ENCODE results near the gene DTD1.

Gene DTD1, protein sequence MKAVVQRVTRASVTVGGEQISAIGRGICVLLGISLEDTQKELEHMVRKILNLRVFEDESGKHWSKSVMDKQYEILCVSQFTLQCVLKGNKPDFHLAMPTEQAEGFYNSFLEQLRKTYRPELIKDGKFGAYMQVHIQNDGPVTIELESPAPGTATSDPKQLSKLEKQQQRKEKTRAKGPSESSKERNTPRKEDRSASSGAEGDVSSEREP

DNA sequence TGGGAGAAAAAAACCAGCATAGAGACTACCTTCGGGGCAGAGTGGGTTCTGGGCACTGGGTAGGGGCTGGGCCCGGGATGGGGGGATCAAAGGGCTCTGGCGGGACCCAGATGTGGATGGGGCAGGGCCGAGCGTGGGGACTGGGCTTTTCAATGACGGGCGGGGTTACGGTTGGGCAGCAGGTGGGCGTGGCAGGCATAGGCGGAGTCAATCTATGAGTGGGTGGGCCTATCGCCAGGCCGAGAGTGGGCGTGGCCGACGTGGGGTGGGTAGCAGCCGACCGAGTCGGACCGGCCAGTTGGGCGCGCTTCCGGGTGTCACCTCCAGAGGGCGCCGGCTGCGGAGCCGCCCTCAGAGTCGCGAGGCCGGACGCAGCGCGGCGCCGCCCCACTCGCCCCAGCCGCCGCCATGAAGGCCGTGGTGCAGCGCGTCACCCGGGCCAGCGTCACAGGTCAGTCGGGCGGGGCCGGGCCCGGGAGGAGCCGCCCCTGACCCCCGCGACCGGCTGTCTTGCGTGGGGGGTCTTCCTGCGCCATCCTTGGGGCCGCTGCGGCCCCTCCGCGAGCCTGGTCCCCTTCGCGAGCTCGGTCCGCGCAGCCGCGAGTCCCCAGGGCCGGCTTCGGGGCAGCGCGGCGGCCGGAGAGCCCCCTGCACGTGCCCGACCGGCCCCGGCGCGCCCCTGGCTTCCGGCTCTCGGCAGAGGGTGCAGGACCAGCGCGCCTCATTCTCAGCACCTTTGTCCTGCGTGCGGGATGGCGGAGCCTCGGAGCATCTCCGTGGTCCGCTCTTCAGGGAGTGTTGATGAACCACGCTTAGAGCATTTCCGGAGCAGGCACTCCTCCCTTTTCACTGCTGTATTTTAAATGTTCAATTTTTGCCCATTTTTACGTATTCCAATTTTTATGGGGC is at the start of gene DTD1:
Gene DTD1 (plus strand): TSS at position 390 of the 909 bp plus-strand sequence. CDS start 19 bp downstream, at position 409.
- peak; percentile 94 for DNase-seq (ENCODE audit: low spot score)

DNA sequence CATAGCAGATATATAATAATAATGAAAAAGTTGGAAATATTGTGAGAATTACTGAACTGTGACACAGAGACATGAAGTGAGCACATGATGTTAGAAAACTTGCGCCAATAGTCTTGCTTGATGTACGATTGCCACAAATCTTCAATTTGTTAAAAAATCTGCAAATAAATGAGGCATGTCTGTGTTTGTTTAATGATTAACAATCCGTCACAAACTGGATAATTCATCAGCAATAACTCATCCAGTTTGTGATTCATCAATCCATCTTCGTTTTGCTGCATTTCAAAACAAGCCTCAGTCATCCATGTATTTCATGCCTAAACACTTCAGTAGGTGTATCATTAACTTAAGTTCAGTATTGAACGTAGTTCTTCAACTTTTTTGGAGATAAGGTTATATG is 46.1 kb upstream of the DTD1 start:
- no peak for DNase-seq (ENCODE audit: low spot score)

- no peak for DNase-seq (ENCODE audit: low spot score)
These were observed 44.6 kb upstream of the DTD1 start for GRCh38 chr20:18543216-18543615.

GRCh38 chr20:18543932-18544331 is 43.9 kb upstream of the DTD1 start:
- no peak for DNase-seq (ENCODE audit: low spot score)

DNA sequence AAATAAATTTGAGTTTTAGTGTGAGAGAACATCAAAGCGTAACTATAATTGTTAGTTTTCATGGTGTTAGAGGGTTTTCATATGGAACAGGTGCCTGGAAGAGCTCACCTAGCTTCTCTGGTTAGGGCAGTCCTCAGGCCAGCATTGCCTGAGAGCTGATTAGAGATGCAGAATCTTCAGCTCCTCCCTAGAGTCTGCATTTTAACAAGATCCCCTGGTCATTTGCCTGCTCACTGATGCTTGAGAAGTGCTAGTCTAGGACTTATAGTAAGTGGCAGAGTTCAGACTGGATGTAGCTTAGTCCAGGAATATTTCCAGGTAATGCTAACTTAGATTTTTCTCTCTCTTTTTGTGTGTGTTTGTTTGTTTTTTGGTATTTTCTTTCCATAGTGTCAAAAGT is 42.3 kb upstream of the DTD1 start:
- DNase-seq (ENCODE audit: low spot score), result no peak

DNA sequence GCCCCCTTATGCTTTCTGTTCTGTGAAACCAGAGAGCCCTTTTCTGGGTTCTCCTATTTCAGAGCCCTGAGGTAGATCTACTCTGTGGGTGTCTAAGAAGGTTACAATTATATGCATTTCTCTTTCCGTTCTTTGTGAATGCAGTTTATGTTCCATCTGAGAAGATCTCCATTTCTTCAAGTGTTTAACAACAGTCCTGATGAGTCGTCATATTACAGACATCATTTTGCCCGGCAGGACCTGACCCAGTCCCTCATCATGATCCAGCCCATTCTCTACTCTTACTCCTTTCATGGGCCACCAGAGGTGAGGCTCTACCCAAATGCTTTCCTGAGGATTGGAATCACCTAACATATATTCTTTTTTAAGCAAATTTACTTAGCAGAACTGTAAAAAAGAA is 39.4 kb upstream of the DTD1 start:
- DNase-seq (ENCODE audit: low spot score), result no peak

- DNase-seq (ENCODE audit: low spot score), result no peak
These were observed 34.1 kb upstream of the DTD1 start for GRCh38 chr20:18553746-18554145.

GRCh38 chr20:18566892-18567738 is 20.7 kb upstream of the DTD1 start, which contains the start of gene SMIM26:
Gene SMIM26, plus strand, starts transcription at chr20:18567432. Its CDS starts 47 bp downstream, at chr20:18567479.
- peak; percentile 97 for DNase-seq (ENCODE audit: low spot score)

DNA sequence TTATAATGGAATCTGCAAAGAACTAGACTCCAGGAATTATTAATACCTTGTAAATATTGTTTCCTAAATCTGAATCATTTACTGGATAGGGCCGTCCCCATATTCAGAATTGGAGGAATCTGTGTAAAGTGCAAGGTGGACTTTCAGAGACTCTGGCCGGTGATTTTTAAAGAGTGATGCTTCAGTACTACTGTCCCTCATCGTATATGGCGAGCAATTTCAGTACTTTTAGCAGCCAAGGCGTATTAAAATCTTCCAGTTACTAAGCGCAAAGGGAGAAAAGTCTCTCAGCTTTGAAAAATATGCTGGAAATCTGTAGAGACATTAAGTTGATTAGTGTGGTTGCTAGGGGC is 20.1 kb upstream of the DTD1 start:
- no peak for DNase-seq (ENCODE audit: low spot score)

DNA sequence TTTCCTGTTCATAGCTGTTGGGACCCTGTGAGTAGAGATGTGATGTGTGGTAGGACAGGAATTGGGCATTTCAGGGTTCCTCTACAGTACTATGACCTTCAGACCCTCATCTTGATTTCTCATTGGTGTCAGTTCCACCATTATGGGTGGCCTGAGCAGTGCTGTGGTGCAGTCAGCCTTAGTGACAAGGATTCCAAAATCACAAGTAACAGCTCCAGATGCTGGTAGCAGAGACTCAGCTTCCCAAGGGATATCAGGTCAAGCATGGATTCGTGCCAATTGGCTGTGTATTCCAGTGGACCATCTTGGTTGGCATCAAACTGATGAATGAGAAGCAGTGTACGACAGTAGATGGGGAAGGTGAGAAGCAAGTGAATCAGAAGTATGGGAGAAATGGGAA is 16.8 kb upstream of the DTD1 start:
- no peak for DNase-seq (ENCODE audit: low spot score)

- no peak for DNase-seq (ENCODE audit: low spot score)
These were observed 16.3 kb upstream of the DTD1 start for GRCh38 chr20:18571578-18571977.

DNA sequence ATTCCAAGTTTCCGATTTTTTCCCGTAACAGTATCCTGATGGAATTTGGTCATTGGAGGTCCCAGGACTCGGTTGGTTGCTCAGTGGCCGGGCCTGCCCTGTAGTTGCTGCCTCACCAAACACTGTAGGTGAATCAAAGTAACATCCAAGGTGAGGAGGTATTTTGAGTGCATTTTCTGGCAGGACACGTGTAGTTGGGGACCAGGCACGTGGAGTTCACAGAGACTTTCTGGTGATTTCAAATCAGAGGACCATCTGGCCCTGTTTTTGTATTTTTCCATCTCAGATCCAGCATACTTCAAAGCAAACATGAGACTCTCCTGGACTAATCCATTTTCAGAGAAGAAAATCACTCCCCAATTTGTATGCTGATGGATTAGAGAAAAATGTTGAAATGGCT is 9.9 kb upstream of the DTD1 start:
- no peak for DNase-seq (ENCODE audit: low spot score)

GRCh38 chr20:18578581-18578980 is 9.3 kb upstream of the DTD1 start:
- no peak for DNase-seq (ENCODE audit: low spot score)

GRCh38 chr20:18580012-18580411 is 7.8 kb upstream of the DTD1 start:
- DNase-seq (ENCODE audit: low spot score), result no peak

- DNase-seq (ENCODE audit: low spot score), result no peak
These were observed 2.7 kb upstream of the DTD1 start for GRCh38 chr20:18585134-18585533.

GRCh38 chr20:18588574-18588933 is 700 bp downstream of the DTD1 start:
- no peak for DNase-seq (ENCODE audit: low spot score)

GRCh38 chr20:18589941-18590674 is 2.3 kb downstream of the DTD1 start:
- DNase-seq (ENCODE audit: low spot score), result no peak

GRCh38 chr20:18596270-18596669 is 8.4 kb downstream of the DTD1 start:
- DNase-seq (ENCODE audit: low spot score), result no peak

- no peak for DNase-seq (ENCODE audit: low spot score)
These were observed 21.9 kb downstream of the DTD1 start for GRCh38 chr20:18609741-18610140.

GRCh38 chr20:18611492-18611891 is 23.6 kb downstream of the DTD1 start:
- DNase-seq (ENCODE audit: low spot score), result no peak

DNA sequence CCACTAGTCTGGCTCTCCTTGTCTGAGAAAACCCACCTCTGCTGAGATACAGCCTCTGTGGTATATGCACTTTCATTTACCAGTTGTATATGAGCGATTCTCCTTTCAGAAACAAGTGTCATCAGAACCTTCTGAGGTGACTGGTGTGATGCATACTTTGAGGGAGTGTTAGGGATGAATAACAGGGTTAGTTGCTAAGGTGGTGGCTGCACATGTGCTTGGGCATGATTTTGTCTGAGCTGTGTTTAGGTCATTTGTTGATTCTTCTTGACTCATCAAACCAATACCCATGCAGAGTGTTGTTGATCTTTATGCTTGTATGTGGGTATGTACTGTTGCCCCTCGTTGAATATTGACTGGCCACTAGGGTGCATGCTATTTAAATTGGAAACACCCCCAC is 25.7 kb downstream of the DTD1 start:
- no peak for DNase-seq (ENCODE audit: low spot score)

DNA sequence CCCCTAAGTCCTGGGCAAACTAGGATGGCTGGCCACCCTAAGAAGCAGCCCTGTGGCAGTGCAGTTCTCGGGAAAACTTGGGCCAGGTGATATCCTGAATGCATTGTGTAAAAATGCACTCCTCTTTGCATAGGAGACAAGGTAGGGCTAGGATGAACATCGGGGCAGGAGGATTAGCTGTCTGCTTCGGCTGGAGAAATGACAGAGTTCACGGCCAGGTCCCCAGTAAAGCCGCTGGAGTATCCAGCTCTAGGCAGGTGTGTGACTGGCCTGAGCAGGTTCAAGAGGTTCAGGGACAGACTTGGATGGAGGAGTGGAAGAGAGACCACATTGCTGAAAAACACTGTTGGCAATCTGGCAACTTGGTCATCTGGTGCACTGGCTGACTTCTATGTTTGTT is 26.4 kb downstream of the DTD1 start:
- no peak for DNase-seq (ENCODE audit: low spot score)

Measured in activated CD4-positive, alpha-beta T cell treated with anti-CD3 and anti-CD28 coated beads, Interleukin-2, Interleukin-4, amounts not matched to agents 100 ng/mL and 50 ng/mL, durations not matched to agents 16 hours and 8 hours (primary cell).